Upper lobe of left lung (tissue), 4 donors: ENCODE data around the gene MIA.

ENCODE experiments used
- EP300 ChIP-seq, 4 donors: sonication (generic); formaldehyde crosslinking; IDR thresholded peaks; one replicate each; pipeline ENCODE4 v1.5.1; 2017; ENCODE audit warnings: antibody characterized with exemption in 4 of 4, control low read depth in 2 of 4
- POLR2A ChIP-seq, 4 donors: fragments of 450-650 bp; IDR thresholded peaks; one replicate each; pipeline ENCODE4 v1.5.1; 2016 to 2017; ENCODE audit warnings: antibody characterized with exemption in 4 of 4, mild to moderate bottlenecking in 2 of 4
- POLR2AphosphoS5 ChIP-seq, 2 donors: sonication (generic); formaldehyde crosslinking; IDR thresholded peaks; one replicate each; pipeline ENCODE4 v1.5.1; 2017; ENCODE audit warnings: antibody characterized with exemption in 2 of 2
- TF ChIP-seq, protein P1 (sequence below), 6 experiments: fragments of 450-650 bp in 4 of 6; fragments of 200-600 bp in 2 of 6; sonication (generic) in 2 of 6; IDR thresholded peaks; one replicate each; pipeline ENCODE4 v1.5.1; 2016 to 2019; ENCODE audit warnings: antibody characterized with exemption in 6 of 6

GRCh38 chr19:40807147-40808020 lies 32.1 kb downstream of the MIA start:
- TF ChIP-seq POLR2A (IDR thresholded peaks at IDR 0.05) (no peak), POLR2AphosphoS5 (IDR thresholded peaks at IDR 0.05) (no peak), EP300 (IDR thresholded peaks at IDR 0.05) (no peak)
- TF ChIP-seq, protein P1, sequence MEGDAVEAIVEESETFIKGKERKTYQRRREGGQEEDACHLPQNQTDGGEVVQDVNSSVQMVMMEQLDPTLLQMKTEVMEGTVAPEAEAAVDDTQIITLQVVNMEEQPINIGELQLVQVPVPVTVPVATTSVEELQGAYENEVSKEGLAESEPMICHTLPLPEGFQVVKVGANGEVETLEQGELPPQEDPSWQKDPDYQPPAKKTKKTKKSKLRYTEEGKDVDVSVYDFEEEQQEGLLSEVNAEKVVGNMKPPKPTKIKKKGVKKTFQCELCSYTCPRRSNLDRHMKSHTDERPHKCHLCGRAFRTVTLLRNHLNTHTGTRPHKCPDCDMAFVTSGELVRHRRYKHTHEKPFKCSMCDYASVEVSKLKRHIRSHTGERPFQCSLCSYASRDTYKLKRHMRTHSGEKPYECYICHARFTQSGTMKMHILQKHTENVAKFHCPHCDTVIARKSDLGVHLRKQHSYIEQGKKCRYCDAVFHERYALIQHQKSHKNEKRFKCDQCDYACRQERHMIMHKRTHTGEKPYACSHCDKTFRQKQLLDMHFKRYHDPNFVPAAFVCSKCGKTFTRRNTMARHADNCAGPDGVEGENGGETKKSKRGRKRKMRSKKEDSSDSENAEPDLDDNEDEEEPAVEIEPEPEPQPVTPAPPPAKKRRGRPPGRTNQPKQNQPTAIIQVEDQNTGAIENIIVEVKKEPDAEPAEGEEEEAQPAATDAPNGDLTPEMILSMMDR (IDR thresholded peaks at IDR 0.05), result peak in 4 of 6 experiments; percentile 21 to 48 (median 32)
